Liver (tissue), 9 donors: ENCODE data around the gene CEP170. TPM values are rescaled to one million over a fixed set of nuclear protein-coding genes. Genes with fewer than 3 reads are reported as not detected.

ENCODE experiments used
- DNase-seq: peaks from one replicate; pipeline ENCODE4 v3.0.0-alpha.2; 2017; ENCODE audit warnings: low spot score
- H3K27ac ChIP-seq, 2 donors: one replicate each; pipeline ENCODE4 v1.7.0; 2013; ENCODE audit warnings: inconsistent platforms in 2 of 2, low read length in 2 of 2, control low read depth in 1 of 2, low read depth in 1 of 2, mild to moderate bottlenecking in 1 of 2
- H3K27me3 ChIP-seq, 4 donors: one replicate each; pipeline versions ENCODE4 v1.6.1 to v1.7.0; 2013; ENCODE audit warnings: low read length in 3 of 4, inconsistent platforms in 1 of 4, mild to moderate bottlenecking in 1 of 4, moderate library complexity in 1 of 4; ENCODE audit not compliant: control insufficient read depth in 4 of 4, insufficient read depth in 4 of 4
- H3K36me3 ChIP-seq, 4 donors: one replicate each; pipeline versions ENCODE4 v1.6.1 to v1.7.0; 2013; ENCODE audit warnings: low read length in 3 of 4, mild to moderate bottlenecking in 3 of 4, low read depth in 1 of 4, moderate library complexity in 1 of 4; ENCODE audit not compliant: control insufficient read depth in 4 of 4, insufficient read depth in 3 of 4
- H3K4me1 ChIP-seq, 4 donors: one replicate each; pipeline versions ENCODE4 v1.6.1 to v1.7.0; 2013; ENCODE audit warnings: low read length in 3 of 4, mild to moderate bottlenecking in 3 of 4, moderate library complexity in 1 of 4; ENCODE audit not compliant: control insufficient read depth in 4 of 4, insufficient read depth in 4 of 4
- H3K4me3 ChIP-seq, 3 donors: one replicate each; pipeline versions ENCODE4 v1.6.1 to v1.7.0; 2013; ENCODE audit warnings: low read length in 3 of 3, control low read depth in 1 of 3, low read depth in 1 of 3, mild to moderate bottlenecking in 1 of 3
- H3K9ac ChIP-seq, 2 donors: one replicate each; pipeline ENCODE4 v1.7.0; 2013; ENCODE audit warnings: low read length in 2 of 2, mild to moderate bottlenecking in 2 of 2, moderate library complexity in 2 of 2, control low read depth in 1 of 2, low read depth in 1 of 2
- H3K9me3 ChIP-seq, 4 donors: one replicate each; pipeline versions ENCODE4 v1.6.1 to v1.7.0; 2013; ENCODE audit warnings: low read length in 3 of 4; ENCODE audit not compliant: control insufficient read depth in 4 of 4
- ATF3 ChIP-seq: IDR thresholded peaks from 2 replicates; pipeline ENCODE4 v1.6.1; 2016; ENCODE audit warnings: antibody characterized with exemption
- EGR1 ChIP-seq, 2 donors: IDR thresholded peaks; 2 replicates each; pipeline ENCODE4 v1.6.1; 2016 to 2018; ENCODE audit warnings: antibody characterized with exemption in 2 of 2, low read depth in 2 of 2
- FOXA1 ChIP-seq: IDR thresholded peaks from 2 replicates; pipeline ENCODE4 v1.6.1; 2016; ENCODE audit warnings: antibody characterized with exemption
- FOXA2 ChIP-seq: IDR thresholded peaks from 2 replicates; pipeline ENCODE4 v1.6.1; 2016; ENCODE audit warnings: antibody characterized with exemption
- GABPA ChIP-seq, 2 donors: IDR thresholded peaks in 1 of 2; conservative IDR thresholded peaks in 1 of 2; 2 replicates each; pipeline ENCODE4 v1.6.1; 2016; ENCODE audit warnings: antibody characterized with exemption in 2 of 2, mild to moderate bottlenecking in 1 of 2, moderate library complexity in 1 of 2
- HNF4A ChIP-seq, 2 donors: conservative IDR thresholded peaks; 2 replicates each; pipeline ENCODE4 v1.6.1; 2016; ENCODE audit warnings: antibody characterized with exemption in 2 of 2, mild to moderate bottlenecking in 2 of 2
- HNF4G ChIP-seq: IDR thresholded peaks from 2 replicates; pipeline ENCODE4 v1.6.1; 2016; ENCODE audit warnings: antibody characterized with exemption
- JUND ChIP-seq, 2 donors: IDR thresholded peaks; 2 replicates each; pipeline ENCODE4 v1.6.1; 2016; ENCODE audit warnings: antibody characterized with exemption in 2 of 2
- NR2F2 ChIP-seq: IDR thresholded peaks from 2 replicates; pipeline ENCODE4 v1.6.1; 2016; ENCODE audit warnings: antibody characterized with exemption
- RAD21 ChIP-seq, 2 donors: IDR thresholded peaks; 2 replicates each; pipeline ENCODE4 v1.6.1; 2016; ENCODE audit warnings: antibody characterized with exemption in 2 of 2, mild to moderate bottlenecking in 2 of 2
- RXRA ChIP-seq, 2 donors: IDR thresholded peaks; 2 replicates each; pipeline ENCODE4 v1.6.1; 2017 to 2018; ENCODE audit warnings: antibody characterized with exemption in 2 of 2, mild to moderate bottlenecking in 1 of 2
- SP1 ChIP-seq: IDR thresholded peaks from 2 replicates; pipeline ENCODE4 v1.6.1; 2018; ENCODE audit warnings: antibody characterized with exemption, mild to moderate bottlenecking
- YY1 ChIP-seq: IDR thresholded peaks from 2 replicates; pipeline ENCODE4 v1.6.1; 2016; ENCODE audit warnings: antibody characterized with exemption, mild to moderate bottlenecking
- ZBTB33 ChIP-seq: IDR thresholded peaks from 2 replicates; pipeline ENCODE4 v1.6.1; 2016; ENCODE audit warnings: antibody characterized with exemption
- WGBS: extraction: QIAGEN DNeasy Blood & Tissue Kit; methylation state at CpG from one replicate; pipeline ENCODE4 v1.1.7; 2013; 5-methylcytosine and 5-hydroxymethylcytosine counted together
- polyA plus RNA-seq, 2 donors: library from polyadenylated mRNA; stranded (reverse) in 1 of 2; unstranded in 1 of 2; fragments of 200-250 nt in 1 of 2; fragments of >200 nt in 1 of 2; fragmentation: Nextera tagmentation in 1 of 2; extraction: Ambion mirVana in 1 of 2; gene quantifications; one replicate each; pipeline versions ENCODE4 v1.2.1 to v1.2.3, GENCODE V29; 2013 to 2015
- total RNA-seq, 2 donors: library from RNA; depleted of rRNA; stranded (reverse); fragments of >200 nt; gene quantifications; one replicate each; pipeline ENCODE4 v1.2.3, GENCODE V29; 2014
- donor health status: healthy.
- donor health status: healthy.
- donor health status: healthy.
- donor health status: healthy.
- donor health status: healthy.

CEP170 gene
- total and polyA plus RNA-seq, 4 donors, result 5.0 to 21.5 (median 14.9) TPM

GRCh38 chr1:243286409-243287122 is 31.5 kb upstream of the CEP170 start:
- DNase-seq, result no peak
- WGBS, result 72% methylated on average over 8 of the region's 8 CpGs
- no peaks in the 10 kb centered on the region for H3K27me3 ChIP-seq
- no peak for TF ChIP-seq GABPA (IDR thresholded peaks at IDR 0.05 in 1 of 2, conservative IDR thresholded peaks at IDR 0.05 in 1 of 2)
- no peak for TF ChIP-seq NR2F2
- no peak for TF ChIP-seq SP1
- TF ChIP-seq EGR1 (IDR thresholded peaks at IDR 0.05; ENCODE audit: low read depth in 2 of 2), result no peak
- no peak for TF ChIP-seq ZBTB33
- no peak for TF ChIP-seq YY1
- no peak overlapping the region for H3K9ac ChIP-seq
- no peak overlapping the region for H3K4me3 ChIP-seq
- H3K9me3 ChIP-seq, result no peaks in the 10 kb centered on the region
- peaks cover 0 to 10% (median 6%) of the 10 kb centered on the region in 4 donors for H3K36me3 ChIP-seq
- H3K27ac ChIP-seq, result peak overlapping the region; percentile 52 to 53
- H3K4me1 ChIP-seq, result no peaks in the 10 kb centered on the region

DNA sequence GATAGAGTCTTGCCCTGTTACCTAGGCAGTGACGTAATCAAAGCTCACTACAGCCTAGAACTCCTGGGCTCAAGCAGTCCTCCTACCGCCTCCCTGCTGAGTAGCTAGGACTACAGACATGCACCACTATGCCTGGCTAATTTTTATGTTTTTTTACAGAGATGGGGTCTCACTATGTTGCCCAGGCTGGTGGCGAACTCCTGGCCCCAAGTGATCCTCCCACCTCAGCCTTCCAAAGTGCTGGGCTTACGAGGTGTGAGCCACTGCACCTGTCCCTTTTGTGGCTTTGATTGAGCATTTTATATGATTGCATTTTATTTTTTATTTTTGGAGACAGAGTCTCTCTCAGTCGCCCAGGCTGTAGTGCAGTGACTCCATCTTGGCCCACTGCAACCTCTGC is 26.6 kb upstream of the CEP170 start:
- Histone ChIP-seq H3K36me3 (peaks cover 0 to 14% (median 8%) of the 10 kb centered on the region in 4 donors), H3K9me3 (no peaks in the 10 kb centered on the region), H3K4me1 (peaks cover 0 to 1% (median 0%) of the 10 kb centered on the region in 4 donors), H3K27ac (no peak overlapping the region), H3K4me3 (no peak overlapping the region), H3K27me3 (no peaks in the 10 kb centered on the region), H3K9ac (no peak overlapping the region)
- DNase-seq, result no peak
- WGBS, result 99% methylated on average over 5 of the region's 5 CpGs
- TF ChIP-seq RAD21 (IDR thresholded peaks at IDR 0.05) (no peak), NR2F2 (no peak)

DNA sequence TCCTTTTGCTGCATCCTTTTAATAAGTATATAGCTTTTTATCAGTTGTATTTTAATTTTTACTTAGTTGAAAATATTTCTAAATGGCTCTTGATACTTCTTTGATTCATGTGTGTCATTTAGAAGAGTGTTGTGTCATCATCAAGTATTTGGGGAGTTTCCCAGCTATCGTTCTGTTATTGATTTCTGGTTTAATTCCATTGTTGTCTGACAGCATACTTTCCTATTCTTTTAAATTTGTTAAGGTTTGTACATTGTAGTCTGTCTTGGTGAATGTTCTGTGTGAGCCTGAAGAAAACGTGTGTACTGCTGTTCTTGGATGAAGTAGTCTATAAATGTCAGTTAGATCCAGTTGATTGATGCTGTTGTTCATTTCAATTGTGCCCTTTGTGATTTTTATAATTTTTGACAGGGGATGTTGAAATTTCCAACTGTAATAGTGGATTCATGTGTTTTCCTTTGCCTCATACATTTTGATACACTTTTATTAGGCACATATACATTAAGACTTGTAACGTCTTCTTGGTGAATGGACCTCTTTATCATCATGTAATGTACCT is 25.6 kb upstream of the CEP170 start:
- 63% methylated on average over 3 of the region's 3 CpGs for WGBS
- no peaks in the 10 kb centered on the region for H3K9me3 ChIP-seq
- no peaks in the 10 kb centered on the region for H3K27me3 ChIP-seq
- no peak overlapping the region for H3K4me3 ChIP-seq
- H3K9ac ChIP-seq, result no peak overlapping the region
- H3K27ac ChIP-seq, result no peak overlapping the region
- TF ChIP-seq NR2F2, result no peak
- no peak for TF ChIP-seq GABPA (IDR thresholded peaks at IDR 0.05 in 1 of 2, conservative IDR thresholded peaks at IDR 0.05 in 1 of 2)
- TF ChIP-seq EGR1 (IDR thresholded peaks at IDR 0.05; ENCODE audit: low read depth in 2 of 2), result no peak
- TF ChIP-seq FOXA2, result no peak
- no peak for TF ChIP-seq ATF3
- no peak for TF ChIP-seq RAD21 (IDR thresholded peaks at IDR 0.05)
- TF ChIP-seq ZBTB33, result no peak
- TF ChIP-seq HNF4G, result no peak
- TF ChIP-seq FOXA1, result no peak
- no peak for TF ChIP-seq HNF4A (conservative IDR thresholded peaks at IDR 0.05)
- TF ChIP-seq RXRA (IDR thresholded peaks at IDR 0.05), result no peak
- TF ChIP-seq JUND (IDR thresholded peaks at IDR 0.05), result no peak
- no peak for TF ChIP-seq YY1
- H3K36me3 ChIP-seq, result peaks cover 0 to 18% (median 11%) of the 10 kb centered on the region in 4 donors
- no peak for DNase-seq
- H3K4me1 ChIP-seq, result peaks cover 0 to 1% (median 0%) of the 10 kb centered on the region in 4 donors
